HCT116 (cell line): ENCODE measurements around the gene TMEM242. TPM values are rescaled to one million over a fixed set of nuclear protein-coding genes. Genes with fewer than 3 reads are reported as not detected.

Experiments used
- ATAC-seq: fragments of 200-7000 bp; cut with Tn5 transposase; 2 replicates; pipeline ENCODE4 v1.9.1; 2020; ENCODE audit warnings: mild to moderate bottlenecking, moderate library complexity
- BruUV-seq: library from RNA; stranded (reverse); fragments of 400-500 nt; replicated peaks from 2 replicates; lab custom pipeline; 2021; lab: Mats Ljungman, UMichigan
- CTCF ChIA-PET: fragments of 300-600 bp; sonication (Branson Sonifier 250); formaldehyde crosslinking; loops from one replicate; lab custom pipeline; 2021; ENCODE audit warnings: antibody characterized with exemption; lab: Charles Lee
- POLR2A ChIA-PET: fragments of 300-600, 350-600 bp; sonication (Branson Sonifier 250); formaldehyde crosslinking; loops from one replicate; lab custom pipeline; 2021; ENCODE audit warnings: antibody characterized with exemption; lab: Charles Lee
- RAD21 ChIA-PET, 2 experiments: fragments of 300-600 bp; sonication (Branson Sonifier 250); formaldehyde crosslinking; loops; one replicate each; lab custom pipeline; 2023; ENCODE audit warnings: low total read pairs in 2 of 2; ENCODE audit not compliant: uncharacterized antibody in 2 of 2, unreplicated experiment in 2 of 2, low non-redundant PET in 1 of 2; lab: Charles Lee
- DNase-seq: peaks from one replicate; pipeline ENCODE4 v3.0.0-alpha.2; 2010; ENCODE audit warnings: low read depth, low spot score
- H2AFZ ChIP-seq: fragments of 200-600 bp; shearing (Covaris generic), sonication (generic); 2 replicates; pipeline ENCODE4 v1.6.1; 2017; ENCODE audit warnings: low read depth, mixed run types, mixed read lengths, antibody characterized with exemption, low read length; ENCODE audit not compliant: poor library complexity, severe bottlenecking
- H3K27ac ChIP-seq: 2 replicates; pipeline ENCODE4 v1.5.1; 2012; ENCODE audit warnings: low read depth, low read length
- H3K27me3 ChIP-seq: fragments of 200-600 bp; sonication (generic); 2 replicates; pipeline ENCODE4 v1.6.1; 2016; ENCODE audit warnings: mixed run types, low read length, mixed read lengths; ENCODE audit not compliant: insufficient read depth
- H3K36me3 ChIP-seq, 2 experiments: fragments of 200-500 bp in 1 of 2; fragments of 200-600 bp in 1 of 2; sonication (Bioruptor generic) in 1 of 2; sonication (generic) in 1 of 2; 2 replicates each; pipeline versions ENCODE4 v1.5.1 to v1.6.1; 2014 to 2016; ENCODE audit warnings: low read length in 2 of 2, inconsistent platforms in 1 of 2, mixed read lengths in 1 of 2, mixed run types in 1 of 2; ENCODE audit not compliant: insufficient read depth in 2 of 2, control insufficient read depth in 1 of 2
- H3K4me1 ChIP-seq, 2 experiments: fragments of 200-600 bp in 1 of 2; sonication (generic) in 1 of 2; 2 replicates each; pipeline versions ENCODE4 v1.5.1 to v1.6.1; 2012 to 2017; ENCODE audit warnings: low read length in 2 of 2, inconsistent platforms in 1 of 2, mild to moderate bottlenecking in 1 of 2, mixed read lengths in 1 of 2, mixed run types in 1 of 2, moderate library complexity in 1 of 2; ENCODE audit not compliant: insufficient read depth in 2 of 2, control insufficient read depth in 1 of 2
- H3K4me2 ChIP-seq: fragments of 200-600 bp; sonication (generic); 2 replicates; pipeline ENCODE4 v1.6.1; 2017; ENCODE audit warnings: mixed run types, low read length, mixed read lengths
- H3K4me3 ChIP-seq, 2 experiments: fragments of 200-600 bp in 1 of 2; sonication (generic) in 1 of 2; replicated peaks in 1 of 2; 2 replicates each; pipeline ENCODE4 v1.5.1; 2011 to 2016; ENCODE audit warnings: low read length in 2 of 2, control low read depth in 1 of 2, low read depth in 1 of 2, mild to moderate bottlenecking in 1 of 2, mixed read lengths in 1 of 2, mixed run types in 1 of 2
- H3K79me2 ChIP-seq: fragments of 200-600 bp; sonication (generic); 2 replicates; pipeline ENCODE4 v1.6.1; 2017; ENCODE audit warnings: mild to moderate bottlenecking, mixed run types, low read length, moderate library complexity, mixed read lengths; ENCODE audit not compliant: insufficient read depth
- H3K9ac ChIP-seq: fragments of 200-600 bp; sonication (generic); 2 replicates; pipeline ENCODE4 v1.6.1; 2016; ENCODE audit warnings: low read length, mixed read lengths
- H3K9me2 ChIP-seq: fragments of 200-600 bp; sonication (generic), shearing (Covaris generic); 2 replicates; pipeline ENCODE4 v1.6.1; 2017; ENCODE audit warnings: mixed run types, mild to moderate bottlenecking, moderate library complexity; ENCODE audit not compliant: insufficient read depth
- H3K9me3 ChIP-seq, 2 experiments: fragments of 200-500 bp in 1 of 2; fragments of 200-600 bp in 1 of 2; sonication (Bioruptor generic) in 1 of 2; sonication (generic) in 1 of 2; 2 replicates each; pipeline ENCODE4 v1.6.1; 2014 to 2017; ENCODE audit warnings: low read length in 2 of 2, mixed read lengths in 2 of 2, inconsistent platforms in 1 of 2, low read depth in 1 of 2, mild to moderate bottlenecking in 1 of 2, mixed run types in 1 of 2, moderate library complexity in 1 of 2; ENCODE audit not compliant: control insufficient read depth in 1 of 2, insufficient read depth in 1 of 2
- H4K20me1 ChIP-seq: fragments of 200-600 bp; sonication (generic), shearing (Covaris generic); 2 replicates; pipeline ENCODE4 v1.6.1; 2017; ENCODE audit warnings: mixed run types, mild to moderate bottlenecking, moderate library complexity; ENCODE audit not compliant: insufficient read depth
- CEBPB ChIP-seq: IDR thresholded peaks from 2 replicates; pipeline ENCODE4 v1.6.1; 2012; ENCODE audit warnings: low read depth
- CTCF ChIP-seq, 3 experiments: fragments of 200-600 bp in 1 of 3; sonication (generic) in 1 of 3; IDR thresholded peaks in 2 of 3; conservative IDR thresholded peaks in 1 of 3; 2 replicates each; pipeline ENCODE4 v1.5.1; 2012 to 2017; ENCODE audit warnings: low read depth in 2 of 3, low read length in 2 of 3, antibody characterized with exemption in 1 of 3, borderline replicate concordance in 1 of 3, control low read depth in 1 of 3, mild to moderate bottlenecking in 1 of 3, mixed read lengths in 1 of 3, mixed run types in 1 of 3, moderate library complexity in 1 of 3; ENCODE audit not compliant: insufficient read depth in 1 of 3
- EGR1 ChIP-seq: IDR thresholded peaks from 2 replicates; pipeline ENCODE4 v1.6.1; 2012; ENCODE audit warnings: low read depth
- FOSL1 ChIP-seq: IDR thresholded peaks from 2 replicates; pipeline ENCODE4 v1.6.1; 2012; ENCODE audit warnings: low read depth
- JUND ChIP-seq: IDR thresholded peaks from 2 replicates; pipeline ENCODE4 v1.6.1; 2012
- RAD21 ChIP-seq: IDR thresholded peaks from 2 replicates; pipeline ENCODE4 v1.6.1; 2012; ENCODE audit warnings: low read depth, mild to moderate bottlenecking
- REST ChIP-seq: IDR thresholded peaks from 2 replicates; pipeline ENCODE4 v1.6.1; 2012; ENCODE audit warnings: low read depth
- SRF ChIP-seq: IDR thresholded peaks from 2 replicates; pipeline ENCODE4 v1.6.1; 2012; ENCODE audit warnings: low read depth
- YY1 ChIP-seq: IDR thresholded peaks from 2 replicates; pipeline ENCODE4 v1.6.1; 2011; ENCODE audit warnings: low read length, low read depth, moderate library complexity, mild to moderate bottlenecking; ENCODE audit not compliant: insufficient replicate concordance; ENCODE audit errors: extremely low read depth
- intact Hi-C: fragments of 100-400 bp; cut with micrococcal nuclease; formaldehyde crosslinking; loops from 2 replicates; pipeline ENCODE4 v1.10.0; 2022
- total RNA-seq: library from RNA; stranded (reverse); gene quantifications from one replicate; pipeline ENCODE4 v1.2.1, GENCODE V29; 2021; ENCODE audit not compliant: unreplicated experiment

TMEM242 gene
- total RNA-seq, 1 experiment from 2014 or later = 11.6 TPM

GRCh38 chr6:157325069-157325805 lies 1.9 kb upstream of the TMEM242 start:
- Histone ChIP-seq H3K9me3 (no peaks in the 10 kb centered on the region), H3K9ac (no peak overlapping the region), H2AFZ (no peak overlapping the region), H3K27me3 (peaks cover 15% of the 10 kb centered on the region; the same call in 1 of the 2 replicates), H3K79me2 (peaks cover 17% of the 10 kb centered on the region), H3K4me3 (no peak overlapping the region), H3K9me2 (no peaks in the 10 kb centered on the region), H3K4me1 (peaks cover 3 to 11% of the 10 kb centered on the region in 2 experiments; a peak in 3 of 4 replicates), H4K20me1 (no peaks in the 10 kb centered on the region), H3K36me3 (0 out of 4 replicates have a peak, but pooled peaks cover 0 to 4% of the 10 kb centered on the region in 2 experiments), H3K27ac (no peak overlapping the region), H3K4me2 (no peak overlapping the region)
- ChIA-PET CTCF (interaction anchor here (2.8 to 3.1 kb wide), 2 partner anchors 10 kb away, joined by 11 to 17 read pairs; no protein-coding TSS in a partner anchor), POLR2A (interaction anchor here (0.6 kb wide), 1 partner anchor 44 kb away, joined by 5 read pairs; no protein-coding TSS in a partner anchor), RAD21 (no interaction called here)
- ATAC-seq (no peak), DNase-seq (no peak)
- intact Hi-C loops = no loop called here
- no TSS peak for BruUV-seq
- TF ChIP-seq CTCF (IDR thresholded peaks at IDR 0.05 in 2 of 3, conservative IDR thresholded peaks at IDR 0.05 in 1 of 3; ENCODE audit: borderline replicate concordance in 1 of 3, insufficient read depth in 1 of 3, low read depth in 2 of 3, low read length in 2 of 3) (no peak), RAD21 (no peak), CEBPB (no peak), EGR1 (no peak), REST (no peak), FOSL1 (no peak), JUND (no peak), SRF (no peak), YY1 (no peak)
